Breast epithelium (tissue), 3 donors: ENCODE data around the gene CTNNA3.

Experiments used
- POLR2A ChIP-seq: fragments of 450-650 bp; IDR thresholded peaks from one replicate; pipeline ENCODE4 v1.6.1; 2016; ENCODE audit warnings: antibody characterized with exemption, mild to moderate bottlenecking, moderate library complexity
- POLR2AphosphoS5 ChIP-seq, 3 donors: sonication (generic); formaldehyde crosslinking; IDR thresholded peaks; one replicate each; pipeline ENCODE4 v1.6.1; 2017; ENCODE audit warnings: antibody characterized with exemption in 3 of 3
- TF ChIP-seq, protein P1 (sequence below), 3 donors: fragments of 450-650 bp; IDR thresholded peaks; one replicate each; pipeline ENCODE4 v1.5.1; 2016 to 2017; ENCODE audit warnings: antibody characterized with exemption in 3 of 3, mild to moderate bottlenecking in 3 of 3, moderate library complexity in 3 of 3

DNA sequence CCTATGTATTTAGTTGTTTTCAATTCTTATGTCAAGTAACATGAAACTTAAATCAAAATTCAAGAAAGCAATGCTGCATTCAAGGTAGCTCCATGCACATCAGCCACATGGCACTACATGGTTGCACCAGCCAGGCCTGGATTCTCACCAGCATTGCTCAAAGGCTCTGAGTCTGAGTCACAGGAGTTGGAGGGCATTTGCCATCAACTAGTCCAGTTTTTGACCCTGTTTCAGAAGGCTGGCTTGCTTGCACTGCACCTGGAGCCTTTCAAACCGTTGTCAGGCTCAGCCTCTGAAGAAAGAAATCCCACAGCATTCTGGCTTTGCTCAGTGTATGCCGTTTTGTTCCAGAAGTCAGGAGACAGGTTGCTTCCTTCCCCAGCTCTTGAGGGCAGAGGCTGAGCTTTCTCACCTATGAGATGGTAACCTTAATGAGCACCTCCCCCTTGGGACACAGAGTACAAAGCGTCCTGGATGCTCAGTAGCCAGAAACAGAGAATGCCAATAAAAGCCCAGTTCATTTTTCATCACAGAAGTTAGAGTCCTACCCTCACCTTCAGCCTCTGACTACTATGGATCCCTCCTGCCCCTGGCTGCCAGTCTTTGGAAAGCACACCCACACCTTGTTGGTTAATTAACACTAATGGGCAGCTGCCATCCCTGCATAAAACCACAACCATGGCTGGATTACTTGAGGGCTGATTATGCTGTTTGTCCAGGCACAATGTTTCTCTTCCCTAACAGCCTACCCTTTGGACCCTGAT is 1058.5 kb downstream of the CTNNA3 start:
- TF ChIP-seq, protein P1, sequence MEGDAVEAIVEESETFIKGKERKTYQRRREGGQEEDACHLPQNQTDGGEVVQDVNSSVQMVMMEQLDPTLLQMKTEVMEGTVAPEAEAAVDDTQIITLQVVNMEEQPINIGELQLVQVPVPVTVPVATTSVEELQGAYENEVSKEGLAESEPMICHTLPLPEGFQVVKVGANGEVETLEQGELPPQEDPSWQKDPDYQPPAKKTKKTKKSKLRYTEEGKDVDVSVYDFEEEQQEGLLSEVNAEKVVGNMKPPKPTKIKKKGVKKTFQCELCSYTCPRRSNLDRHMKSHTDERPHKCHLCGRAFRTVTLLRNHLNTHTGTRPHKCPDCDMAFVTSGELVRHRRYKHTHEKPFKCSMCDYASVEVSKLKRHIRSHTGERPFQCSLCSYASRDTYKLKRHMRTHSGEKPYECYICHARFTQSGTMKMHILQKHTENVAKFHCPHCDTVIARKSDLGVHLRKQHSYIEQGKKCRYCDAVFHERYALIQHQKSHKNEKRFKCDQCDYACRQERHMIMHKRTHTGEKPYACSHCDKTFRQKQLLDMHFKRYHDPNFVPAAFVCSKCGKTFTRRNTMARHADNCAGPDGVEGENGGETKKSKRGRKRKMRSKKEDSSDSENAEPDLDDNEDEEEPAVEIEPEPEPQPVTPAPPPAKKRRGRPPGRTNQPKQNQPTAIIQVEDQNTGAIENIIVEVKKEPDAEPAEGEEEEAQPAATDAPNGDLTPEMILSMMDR (IDR thresholded peaks at IDR 0.05): no peak
- no peak for TF ChIP-seq POLR2AphosphoS5 (IDR thresholded peaks at IDR 0.05)
- no peak for TF ChIP-seq POLR2A
